Ecto neural progenitor cell (in vitro differentiated cells): Measurements from ENCODE around the gene VGLL4.
"Not testable (repeated sequence)": the region's sequence is repeated elsewhere in the genome, so short reads cannot be mapped to it uniquely, and the experiment has no call there.

Experiments used
- DNase-seq: peaks from one replicate; pipeline ENCODE4 v3.0.0-alpha.2; 2018; ENCODE audit warnings: low spot score

The VGLL4 gene, protein sequence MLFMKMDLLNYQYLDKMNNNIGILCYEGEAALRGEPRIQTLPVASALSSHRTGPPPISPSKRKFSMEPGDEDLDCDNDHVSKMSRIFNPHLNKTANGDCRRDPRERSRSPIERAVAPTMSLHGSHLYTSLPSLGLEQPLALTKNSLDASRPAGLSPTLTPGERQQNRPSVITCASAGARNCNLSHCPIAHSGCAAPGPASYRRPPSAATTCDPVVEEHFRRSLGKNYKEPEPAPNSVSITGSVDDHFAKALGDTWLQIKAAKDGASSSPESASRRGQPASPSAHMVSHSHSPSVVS

DNA sequence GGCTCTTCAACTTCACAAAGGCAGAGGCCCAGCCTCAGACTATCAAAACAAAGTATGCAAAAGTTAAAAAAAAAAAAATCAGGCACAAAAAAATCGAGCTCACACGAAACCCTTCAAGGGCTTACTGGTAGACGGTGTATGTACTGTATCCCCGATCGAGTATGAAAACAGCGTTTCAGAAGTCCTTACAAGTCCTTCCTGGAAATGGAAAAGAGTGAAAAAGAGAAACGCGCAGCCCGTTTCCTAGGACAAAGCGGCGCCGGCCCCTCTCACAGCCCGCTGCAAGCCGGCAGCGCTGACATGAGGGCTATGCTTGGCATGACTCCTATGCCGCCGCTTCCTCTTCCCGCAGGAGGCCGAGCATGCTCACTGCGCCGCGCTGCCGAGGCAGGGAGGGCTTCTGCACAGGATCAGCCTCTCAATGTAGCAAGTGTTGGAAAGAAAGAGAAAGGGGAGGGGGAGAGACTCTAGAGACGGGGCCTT, at the start of gene VGLL4:
Gene VGLL4, minus strand, starts transcription at position 311 of the 483 bp plus-strand sequence. CDS start 397 bp downstream, outside the sequence.
- peak; percentile 92 for DNase-seq

DNA sequence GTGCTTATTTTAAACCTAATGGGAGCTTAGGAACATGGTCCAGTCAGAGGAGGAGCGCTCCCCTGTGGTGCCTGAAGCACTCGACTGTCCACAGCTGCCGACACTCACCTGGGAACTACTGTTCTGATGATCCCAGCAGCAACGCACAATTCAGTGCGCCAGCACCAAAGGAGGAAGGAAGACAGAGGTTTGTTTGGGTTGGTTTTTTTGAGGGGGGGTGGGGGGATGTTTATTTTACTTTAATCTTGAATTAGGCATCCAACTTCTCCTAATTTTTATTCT, 48.8 kb upstream of the VGLL4 start:
- no peak for DNase-seq

DNA sequence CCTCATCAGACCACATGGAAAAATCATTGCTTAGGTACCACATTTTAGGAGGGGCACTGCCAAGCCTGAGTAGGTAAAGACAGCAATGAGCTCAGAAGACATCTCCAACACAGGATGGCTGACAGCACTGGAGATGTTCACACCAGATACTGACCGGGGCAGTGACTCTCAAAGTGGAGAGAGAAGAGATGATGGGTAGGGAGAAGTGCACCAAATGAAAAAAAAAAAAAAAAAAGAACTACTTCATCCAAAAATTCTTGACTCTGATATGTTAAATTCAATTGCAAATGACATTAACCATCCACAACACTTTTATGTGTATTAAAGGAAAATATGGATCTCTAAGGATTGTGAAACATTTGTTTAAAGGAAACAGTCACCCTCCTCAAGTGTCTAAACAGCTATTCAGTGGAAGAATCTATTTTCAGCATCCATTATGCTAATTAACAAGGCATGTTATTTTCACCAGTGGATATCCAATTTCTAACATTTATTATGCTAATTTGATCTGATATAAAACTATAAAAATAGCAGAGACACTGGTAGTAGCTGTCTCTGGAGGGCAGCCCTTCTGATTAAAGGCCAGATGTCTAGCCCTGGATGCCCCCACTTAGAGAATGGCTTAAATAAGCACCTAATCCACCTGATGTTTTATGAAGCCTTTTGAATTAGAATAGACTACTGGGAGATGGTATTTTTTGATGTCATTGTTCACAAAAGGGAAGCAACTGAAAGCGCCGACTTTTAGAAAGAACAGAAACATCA, 48.2 kb upstream of the VGLL4 start:
- DNase-seq = no peak

DNA sequence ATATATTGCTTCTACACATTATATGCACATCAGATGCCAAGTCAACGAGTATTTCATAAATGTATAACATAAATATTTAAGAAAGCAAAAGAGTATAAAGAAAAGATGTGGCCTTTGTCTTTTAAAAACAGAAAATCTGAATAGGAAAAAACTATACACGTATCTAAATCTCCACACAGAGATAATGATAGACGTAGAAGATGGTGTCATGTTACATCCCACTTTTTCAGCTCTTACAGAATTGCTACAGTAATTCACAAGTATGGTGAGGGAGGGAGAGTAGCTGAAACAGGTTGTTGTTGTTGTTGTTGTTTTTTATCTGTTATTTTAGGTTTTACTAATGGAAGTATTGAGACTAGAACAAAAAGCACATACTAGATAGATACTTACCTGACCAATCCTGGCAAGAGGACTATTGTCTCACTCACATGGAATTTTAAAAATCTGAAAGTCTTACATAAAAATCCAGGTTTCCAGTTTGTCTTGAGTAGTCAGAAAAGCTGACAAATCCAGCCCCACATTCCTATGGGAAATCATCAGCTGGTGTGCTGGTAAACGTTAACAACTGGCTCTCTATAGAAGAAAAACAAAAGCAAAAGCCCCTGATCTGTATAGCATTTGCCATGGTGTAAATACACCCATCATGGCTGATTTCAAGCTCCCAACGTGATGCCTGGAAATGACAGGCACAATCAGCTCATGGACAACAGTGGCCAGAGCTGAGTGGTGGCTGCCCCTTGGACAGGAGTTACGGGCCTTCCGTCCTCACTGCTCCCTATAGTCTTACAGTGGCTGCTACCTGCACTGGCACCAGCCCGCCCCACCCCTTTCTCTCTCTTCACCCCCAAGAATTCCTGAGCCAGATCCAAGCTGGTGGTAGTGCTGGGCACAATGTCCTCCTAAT, 47.4 kb upstream of the VGLL4 start:
- no peak for DNase-seq

DNA sequence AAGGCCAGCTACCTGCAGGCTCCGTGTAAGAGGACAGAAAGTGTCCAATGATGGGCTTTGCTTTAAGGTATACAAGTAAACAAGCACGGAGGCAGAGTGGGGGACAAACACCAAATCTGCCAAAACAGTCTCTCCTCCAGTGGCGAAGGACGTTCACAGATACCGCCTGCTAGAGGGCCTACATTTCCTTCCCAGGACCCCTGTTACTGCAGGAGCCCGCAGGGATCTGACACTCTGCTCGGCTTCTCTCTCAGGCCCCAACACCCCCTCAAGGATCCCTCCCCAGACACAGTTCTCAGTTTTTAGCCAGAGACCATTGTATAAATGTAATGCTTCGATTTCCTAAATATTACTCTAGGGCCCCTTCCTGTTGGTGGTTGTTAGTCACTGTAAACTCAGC, 46.0 kb upstream of the VGLL4 start:
- no peak for DNase-seq

DNA sequence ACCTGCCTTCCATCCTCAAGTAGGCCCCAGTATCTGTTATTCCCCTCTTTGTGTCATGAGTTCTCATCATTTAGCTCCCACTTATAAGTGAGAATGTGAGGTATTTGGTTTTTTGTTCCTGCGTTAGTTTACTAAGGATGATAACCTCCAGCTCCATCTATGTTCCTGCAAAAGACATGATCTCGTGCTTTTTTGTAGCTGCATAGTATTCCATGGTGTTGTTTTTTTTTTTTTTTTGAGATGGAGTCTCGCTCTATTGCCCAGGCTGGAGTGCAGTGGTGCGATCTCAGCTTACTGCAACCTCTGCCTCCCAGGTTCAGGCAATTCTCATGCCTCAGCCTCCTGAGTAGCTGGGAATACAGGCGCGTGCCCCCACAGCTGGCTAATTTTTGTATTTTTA, 41.3 kb upstream of the VGLL4 start:
- DNase-seq = not testable (repeated sequence)

DNA sequence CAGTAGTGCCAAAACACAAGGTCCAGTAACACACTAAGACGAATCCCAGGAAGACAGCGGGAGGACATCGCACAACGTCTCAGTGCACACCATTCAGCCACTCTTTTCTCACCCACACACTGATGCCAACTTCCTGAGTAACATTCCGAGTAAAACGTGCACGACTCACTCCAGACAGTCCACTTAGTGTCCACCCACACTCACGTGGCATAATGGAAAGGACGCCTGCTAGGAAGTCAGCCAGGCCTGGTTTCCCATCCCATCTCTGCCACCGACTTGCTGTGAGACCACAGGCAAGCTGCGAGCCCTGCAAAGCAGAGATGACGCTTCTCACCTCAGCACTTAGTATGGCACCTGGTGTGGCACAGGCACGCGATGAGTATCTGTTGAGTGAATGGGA, 36.8 kb upstream of the VGLL4 start:
- no peak for DNase-seq

DNA sequence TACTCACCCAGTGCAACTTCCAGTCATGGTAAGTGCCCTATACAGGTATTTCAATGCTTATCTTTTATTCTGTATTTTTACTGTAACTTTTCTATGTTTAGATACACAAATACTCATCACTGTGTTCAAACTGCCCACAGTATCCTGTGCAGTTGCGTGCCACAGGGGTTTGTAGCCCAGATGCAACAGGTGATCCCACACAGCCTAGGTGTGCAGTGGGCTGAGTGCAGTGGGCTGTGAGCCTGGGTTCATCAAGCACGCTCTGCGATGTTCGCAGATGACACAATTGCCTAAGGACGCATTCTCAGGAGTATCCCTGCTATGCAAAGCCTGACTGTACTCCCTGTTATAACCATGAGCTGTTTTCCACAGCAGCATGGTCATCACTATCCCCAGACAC, 36.2 kb upstream of the VGLL4 start:
- DNase-seq = no peak

DNA sequence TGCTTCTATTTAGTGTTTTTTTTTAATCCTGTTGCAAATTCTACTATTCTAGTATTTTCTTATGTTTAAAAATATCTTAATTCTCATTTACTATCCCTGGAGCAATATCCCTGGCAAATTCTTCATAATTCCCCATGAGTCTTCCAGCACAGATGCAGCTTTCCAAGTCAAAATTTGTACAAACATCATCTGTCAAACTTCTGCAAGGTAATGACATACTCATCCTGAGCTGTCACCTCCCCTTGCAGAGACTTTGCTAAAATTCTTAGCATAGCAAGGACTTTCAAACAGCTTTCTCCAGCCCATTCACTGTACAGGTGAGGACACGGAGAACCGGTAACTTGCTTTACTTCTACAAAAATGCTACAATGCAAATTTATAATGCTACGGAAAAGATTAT, 28.6 kb upstream of the VGLL4 start:
- DNase-seq = no peak

DNA sequence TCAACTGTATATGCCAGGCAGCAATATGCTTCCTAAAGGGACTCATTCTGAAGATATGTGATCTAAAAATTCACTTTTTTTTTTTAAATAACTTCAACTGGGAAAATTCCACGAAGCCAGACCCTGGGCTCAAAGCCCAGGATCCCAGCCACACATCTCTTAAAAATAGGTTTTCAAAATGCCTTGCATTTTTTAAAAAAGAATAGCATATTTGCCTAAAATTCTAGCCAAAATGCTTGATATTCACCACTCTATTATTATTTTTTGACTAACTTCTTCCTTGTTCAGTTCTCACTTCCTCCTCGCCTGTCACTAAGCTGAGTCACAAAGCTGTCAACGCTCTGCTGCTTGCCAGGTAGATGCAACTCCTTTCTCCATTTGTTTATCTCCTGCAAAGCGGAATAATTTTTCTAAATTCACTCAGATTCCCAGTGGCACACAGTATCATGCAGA, 28.0 kb upstream of the VGLL4 start:
- DNase-seq = no peak

DNA sequence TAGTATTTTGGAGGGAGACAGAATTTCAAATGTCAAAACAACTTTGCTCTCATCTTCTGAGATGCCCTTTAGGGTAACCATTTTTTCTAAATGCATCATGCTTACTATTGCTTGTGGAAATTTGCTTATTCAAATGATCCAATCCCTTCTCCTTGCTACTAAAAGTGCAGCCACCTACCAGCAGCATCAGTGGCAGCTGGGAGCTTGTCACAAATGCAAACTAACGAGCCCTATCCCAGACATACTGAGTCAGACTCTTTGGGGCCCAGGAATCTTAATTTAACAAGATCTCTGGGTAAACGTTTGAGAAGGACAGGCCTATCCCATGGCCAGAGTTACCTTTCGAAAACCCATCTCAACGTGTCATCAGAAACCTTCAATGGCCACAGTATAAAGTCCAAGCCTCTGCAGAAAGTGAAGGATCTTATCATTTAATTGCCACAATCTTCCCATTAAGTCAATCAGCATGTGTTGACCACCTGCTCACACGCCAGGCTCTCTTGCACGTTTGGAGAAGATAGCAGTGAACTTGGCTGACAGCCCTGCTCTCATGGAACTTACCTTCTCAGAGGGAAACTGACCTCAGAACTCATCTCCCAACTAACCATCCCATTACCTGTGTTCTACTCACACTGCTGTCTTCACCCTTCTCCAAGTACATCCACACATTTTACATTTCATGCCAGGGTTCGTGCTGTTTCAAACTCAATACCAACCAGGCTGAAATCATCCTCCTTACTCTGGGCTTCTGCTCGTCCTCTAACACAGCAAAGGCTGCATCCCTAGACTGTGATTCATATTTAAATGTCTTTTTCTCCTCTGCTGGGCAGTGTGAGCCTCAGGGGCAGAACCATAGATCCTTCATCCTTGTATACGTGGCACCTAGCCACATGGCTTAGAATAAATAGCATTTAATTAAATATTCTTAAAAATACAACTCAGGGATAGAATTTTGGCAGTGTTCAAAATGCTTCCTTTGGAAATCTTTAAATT, 24.8 kb upstream of the VGLL4 start:
- no peak for DNase-seq

DNA sequence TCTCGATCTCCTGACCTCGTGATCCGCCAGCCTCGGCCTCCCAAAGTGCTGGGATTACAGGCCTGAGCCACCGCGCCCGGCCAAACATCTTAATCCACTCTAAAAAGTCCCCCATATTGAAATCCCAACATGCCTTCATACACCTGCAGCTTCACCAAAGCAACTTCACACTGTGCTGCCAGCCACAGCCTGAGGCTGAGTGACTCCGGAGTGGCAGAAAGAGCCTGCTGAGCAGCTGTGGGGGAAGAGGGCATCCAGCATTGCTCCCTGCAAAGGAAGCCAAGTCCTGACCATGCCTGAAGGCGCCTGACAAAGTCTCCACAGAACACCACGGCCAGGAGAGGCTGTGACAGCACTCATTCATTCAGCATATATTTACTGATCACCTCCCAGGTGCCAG, 21.6 kb upstream of the VGLL4 start:
- no peak for DNase-seq

DNA sequence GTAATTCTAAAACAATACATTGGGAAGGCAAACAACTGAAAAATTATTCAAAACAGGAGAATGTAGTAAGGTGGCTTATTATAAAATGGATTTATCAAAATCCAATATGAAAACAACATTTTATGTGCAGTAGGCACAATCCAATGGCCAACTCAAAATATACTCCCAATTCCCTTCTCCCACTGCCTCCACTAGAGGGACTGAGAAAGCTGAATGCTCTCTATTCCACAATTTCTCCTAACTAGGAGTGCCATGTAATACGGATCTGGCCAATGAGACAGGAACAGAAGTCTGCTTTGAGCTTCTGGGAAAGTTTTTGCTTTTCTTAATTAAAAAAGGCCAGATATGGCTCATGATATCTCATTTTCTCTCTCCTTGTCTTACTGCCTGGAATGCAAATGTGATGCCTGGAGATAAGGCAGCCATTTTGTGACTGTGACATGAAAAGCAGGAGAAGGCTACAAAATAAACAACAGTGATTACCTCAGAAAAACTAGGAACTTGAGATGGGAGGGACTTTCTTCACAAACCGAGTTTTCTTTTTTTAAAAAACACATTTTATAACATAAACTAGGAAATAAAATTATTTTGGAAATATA, 18.8 kb upstream of the VGLL4 start:
- no peak for DNase-seq

DNA sequence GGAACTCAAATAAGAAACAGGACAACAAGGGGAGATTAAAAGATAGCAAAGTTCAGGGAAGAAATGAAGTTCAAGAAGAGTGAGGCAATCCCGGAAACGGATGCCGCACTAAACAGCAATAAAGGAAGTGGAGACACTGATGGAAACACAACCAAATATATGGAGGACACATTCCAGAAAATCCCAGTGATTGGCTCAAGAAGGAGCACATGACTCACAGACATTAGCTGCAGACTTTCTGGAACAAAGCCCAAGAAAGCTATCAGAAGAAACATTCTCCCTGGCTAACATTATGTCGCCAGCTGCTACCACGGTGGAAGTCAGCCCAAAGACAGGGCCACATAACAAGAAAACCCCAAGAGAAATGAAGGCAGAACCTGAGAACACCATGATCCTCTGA, 18.1 kb upstream of the VGLL4 start:
- no peak for DNase-seq

DNA sequence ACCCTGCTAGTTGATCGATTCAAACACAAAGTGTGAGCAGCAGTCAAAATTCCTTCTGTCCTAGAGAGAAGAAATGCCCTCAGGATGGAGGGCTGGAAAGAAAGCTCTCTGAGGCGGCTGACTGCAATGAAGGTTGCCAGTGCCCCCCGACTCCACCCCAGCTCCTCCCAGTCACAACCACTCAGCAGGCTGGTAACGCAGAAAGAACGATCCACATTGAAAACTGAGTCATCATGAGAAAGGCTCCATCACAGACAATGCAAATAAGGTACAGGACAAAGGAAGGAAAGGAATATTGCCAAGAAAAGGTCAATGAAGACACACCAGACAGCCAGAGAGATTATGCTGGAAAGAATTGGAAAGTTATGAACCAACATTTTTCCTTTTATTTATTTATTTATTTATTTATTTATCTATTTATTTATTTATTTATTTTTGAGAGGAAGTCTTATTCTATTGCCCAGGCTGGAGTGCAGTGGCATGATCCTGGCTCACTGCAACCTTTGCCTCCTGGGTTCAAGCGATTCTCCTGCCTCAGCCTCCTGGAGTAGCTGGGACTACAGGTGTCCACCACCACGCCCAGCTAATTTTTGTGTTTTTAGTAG, 17.4 kb upstream of the VGLL4 start:
- DNase-seq = no peak

DNA sequence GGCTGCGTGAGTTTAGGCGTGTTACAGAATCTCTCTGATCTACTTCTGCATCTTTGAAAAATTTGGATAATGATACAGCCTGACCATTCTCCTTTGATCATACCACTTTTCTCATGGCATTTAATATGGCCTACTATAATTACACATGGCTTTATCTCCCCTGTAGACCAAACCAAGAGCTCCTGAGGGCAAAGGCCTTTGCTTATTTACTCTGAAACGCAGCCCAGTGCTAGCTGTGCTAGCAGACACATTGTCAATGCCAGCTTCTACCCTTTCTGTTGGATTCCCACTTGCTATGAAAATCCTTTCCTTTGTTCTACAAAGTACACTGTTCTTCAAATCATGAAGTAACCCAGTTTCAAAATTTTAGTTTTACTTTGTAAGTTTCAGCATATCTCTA, 16.5 kb upstream of the VGLL4 start:
- no peak for DNase-seq

DNA sequence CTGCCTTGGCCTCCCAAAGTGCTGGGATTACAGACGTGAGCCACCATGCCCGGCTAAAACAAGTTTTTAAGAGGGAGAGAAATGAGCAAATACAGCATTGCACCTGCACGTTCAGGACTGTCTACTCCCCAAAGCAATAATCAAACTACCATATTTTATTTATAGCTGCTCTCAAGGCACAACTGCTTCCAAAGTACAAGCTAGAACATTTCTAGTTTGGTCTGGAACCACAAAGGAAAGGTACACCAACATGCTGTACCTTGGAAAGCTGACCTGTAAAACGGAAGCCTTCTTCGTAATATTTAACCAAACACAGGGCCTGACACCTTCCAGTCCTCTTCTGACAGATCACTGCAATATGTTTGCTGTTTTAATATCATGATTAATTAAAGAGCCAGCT, 14.5 kb upstream of the VGLL4 start:
- DNase-seq = no peak

DNA sequence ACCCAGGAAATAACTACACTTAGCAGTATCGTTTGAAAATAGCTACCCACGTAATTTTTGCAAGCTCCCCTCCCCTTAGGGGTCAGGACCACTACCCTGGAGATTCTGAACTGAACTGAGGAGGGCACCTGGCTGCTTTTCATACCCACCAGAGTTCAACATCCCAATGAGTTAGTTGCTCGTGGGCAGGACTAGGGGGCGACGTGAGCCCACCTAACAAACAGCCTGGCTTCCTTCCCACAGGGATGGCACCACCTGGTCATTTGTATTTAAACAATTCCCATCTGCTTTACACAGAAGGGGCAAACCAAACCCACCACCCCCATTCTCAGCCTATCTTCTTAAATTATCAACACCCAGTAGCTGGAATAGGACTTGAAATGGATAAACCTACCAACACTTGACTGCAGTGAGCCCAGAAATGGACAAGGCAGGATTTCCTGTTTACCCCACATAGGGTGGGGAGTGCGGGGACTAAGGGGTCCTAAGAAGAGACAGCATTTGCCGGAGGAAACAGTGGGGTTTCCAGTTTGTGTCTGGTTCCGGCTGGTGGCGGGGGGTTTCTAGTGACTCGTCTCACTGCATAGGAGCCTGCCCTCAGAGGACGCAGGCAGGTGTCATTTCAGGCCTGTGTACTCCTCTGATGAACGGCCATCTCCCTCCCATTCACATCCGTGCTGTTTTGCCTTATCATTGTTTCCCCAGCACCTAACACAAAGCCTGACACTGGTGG, 11.6 kb upstream of the VGLL4 start:
- no peak for DNase-seq

DNA sequence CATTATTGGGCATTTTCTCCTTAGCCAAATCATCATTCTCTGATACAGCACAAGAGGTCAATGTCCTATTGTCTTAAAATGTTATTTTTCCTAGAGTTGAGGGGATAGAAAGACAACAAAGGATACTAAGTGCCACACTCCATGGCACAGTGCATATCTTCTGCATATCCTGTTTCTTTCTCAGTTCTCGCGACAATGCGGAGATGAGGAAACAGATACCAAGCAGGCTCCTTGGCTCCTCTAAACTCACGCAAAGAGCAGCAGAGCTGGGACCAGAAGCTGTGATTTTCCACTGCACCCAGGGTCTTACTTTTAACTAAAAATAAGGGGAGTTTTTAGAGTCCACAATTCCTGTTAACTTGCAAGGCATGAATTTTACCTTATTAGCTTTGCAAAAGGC, 10.5 kb upstream of the VGLL4 start:
- DNase-seq = no peak
